AG04450 (cell line): Measurements from ENCODE around the gene ATRIP. TPM values are rescaled to one million over a fixed set of nuclear protein-coding genes. Genes with fewer than 3 reads are reported as not detected.
A peak's percentile ranks its signal among the peaks of the same experiment; 100 is the strongest.

ENCODE experiments used
- CTCF ChIA-PET: fragments of 300-600, 350-600 bp; formaldehyde crosslinking; extraction: SDS; loops from one replicate; lab custom pipeline; 2022; ENCODE audit warnings: antibody characterized with exemption, inconsistent platforms; lab: Charles Lee
- POLR2A ChIA-PET: fragments of 350-600 bp; formaldehyde crosslinking; extraction: SDS; loops from one replicate; lab custom pipeline; 2021; ENCODE audit warnings: antibody characterized with exemption, inconsistent platforms; lab: Yijun Ruan, JAX
- DNase-seq: peaks from one replicate; pipeline ENCODE4 v3.0.0-alpha.2; 2011; ENCODE audit warnings: low read depth, low spot score
- H3K27ac ChIP-seq: one replicate; pipeline ENCODE4 v1.5.1; 2012; ENCODE audit warnings: low read depth, low read length, control low read depth
- H3K27me3 ChIP-seq: one replicate; pipeline ENCODE4 v1.6.0; 2012; ENCODE audit warnings: low read length; ENCODE audit not compliant: control insufficient read depth, insufficient read depth
- H3K4me3 ChIP-seq: 2 replicates; pipeline ENCODE4 v1.5.1; 2011; ENCODE audit warnings: mild to moderate bottlenecking, low read depth, low read length, control low read depth
- H3K9me3 ChIP-seq: 2 replicates; pipeline ENCODE4 v1.5.1; 2012; ENCODE audit warnings: low read length; ENCODE audit not compliant: control insufficient read depth, insufficient read depth
- CTCF ChIP-seq: IDR thresholded peaks from 2 replicates; pipeline ENCODE4 v1.5.1; 2011; ENCODE audit warnings: low read depth, low read length, control low read depth, inconsistent platforms
- polyA plus RNA-seq: library from polyadenylated mRNA; depleted of rRNA; stranded (reverse); fragments of >200 nt; gene quantifications from 2 replicates; pipeline ENCODE4 v1.2.3, GENCODE V29; 2011

The ATRIP gene
- polyA plus RNA-seq, 1 experiment = 5.8 TPM

- ChIA-PET CTCF (no interaction called here), POLR2A (interaction anchor here (0.5 kb wide), 1 partner anchor 12 kb away, joined by 3 read pairs; no protein-coding TSS in a partner anchor)
- DNase-seq = no peak
- H3K9me3 ChIP-seq = no peaks in the 10 kb centered on the region; the same call in 1 of the 2 replicates
- TF ChIP-seq CTCF = no peak
- no peak overlapping the region for H3K4me3 ChIP-seq
- no peak overlapping the region for H3K27ac ChIP-seq
- no peaks in the 10 kb centered on the region for H3K27me3 ChIP-seq
Measured at GRCh38 chr3:48502121-48502520, 55.6 kb downstream of the ATRIP start.

GRCh38 chr3:48502728-48503168 lies 56.2 kb downstream of the ATRIP start:
- CTCF ChIA-PET = no interaction called here
- TF ChIP-seq CTCF = no peak
- POLR2A ChIA-PET = interaction anchor here (0.5 kb wide), 1 partner anchor 13 kb away, joined by 3 read pairs; no protein-coding TSS in a partner anchor
- DNase-seq = no peak
- H3K27ac ChIP-seq = no peak overlapping the region
- H3K4me3 ChIP-seq = peak overlapping the region; percentile 74
- no peaks in the 10 kb centered on the region for H3K27me3 ChIP-seq
- H3K9me3 ChIP-seq = no peaks in the 10 kb centered on the region; the same call in 1 of the 2 replicates

- ChIA-PET CTCF (interaction anchor here (0.9 kb wide), 1 partner anchor 56 kb away, joined by 3 read pairs; no protein-coding TSS in a partner anchor), POLR2A (interaction anchor here (0.6 to 1.3 kb wide), 3 partner anchors 28 to 407 kb away, joined by 3 read pairs; no protein-coding TSS in a partner anchor)
- Histone ChIP-seq H3K27me3 (no peaks in the 10 kb centered on the region), H3K9me3 (no peaks in the 10 kb centered on the region; the same call in 1 of the 2 replicates), H3K4me3 (peak overlapping the region; percentile 74), H3K27ac (peak overlapping the region; percentile 65)
- no peak for TF ChIP-seq CTCF
- DNase-seq = no peak
Measured at GRCh38 chr3:48503401-48504050, 57.0 kb downstream of the ATRIP start.

- Histone ChIP-seq H3K4me3 (peak within 1 kb of the TSS; percentile 74), H3K27me3 (no peaks in the 10 kb centered on the region), H3K27ac (peak within 1 kb of the TSS; percentile 65), H3K9me3 (no peaks in the 10 kb centered on the region; the same call in 1 of the 2 replicates)
- TF ChIP-seq CTCF = no peak
- POLR2A ChIA-PET = interaction anchor here (0.5 to 1.3 kb wide), 3 partner anchors 22 to 28 kb away, joined by 3 to 6 read pairs (median 3); no protein-coding TSS in a partner anchor
- CTCF ChIA-PET = interaction anchor here (0.8 to 0.9 kb wide), 2 partner anchors 55 to 310 kb away, joined by 3 read pairs; no protein-coding TSS in a partner anchor
- DNase-seq = no peak
Measured at GRCh38 chr3:48504051-48504946, 57.8 kb downstream of the ATRIP start, which contains the start of gene SHISA5. TSS of gene SHISA5 (minus strand) at chr3:48504174. CDS start at chr3:48504094, 80 bp downstream.
